Right kidney (tissue), 1 donor: Measurements from ENCODE around the gene SLC35F6.
"Not testable (repeated sequence)": the region's sequence is repeated elsewhere in the genome, so short reads cannot be mapped to it uniquely, and the experiment has no call there.

Experiments used
- DNase-seq: peaks from one replicate; pipeline ENCODE4 v3.0.0-alpha.2; 2016

The SLC35F6 gene

DNA sequence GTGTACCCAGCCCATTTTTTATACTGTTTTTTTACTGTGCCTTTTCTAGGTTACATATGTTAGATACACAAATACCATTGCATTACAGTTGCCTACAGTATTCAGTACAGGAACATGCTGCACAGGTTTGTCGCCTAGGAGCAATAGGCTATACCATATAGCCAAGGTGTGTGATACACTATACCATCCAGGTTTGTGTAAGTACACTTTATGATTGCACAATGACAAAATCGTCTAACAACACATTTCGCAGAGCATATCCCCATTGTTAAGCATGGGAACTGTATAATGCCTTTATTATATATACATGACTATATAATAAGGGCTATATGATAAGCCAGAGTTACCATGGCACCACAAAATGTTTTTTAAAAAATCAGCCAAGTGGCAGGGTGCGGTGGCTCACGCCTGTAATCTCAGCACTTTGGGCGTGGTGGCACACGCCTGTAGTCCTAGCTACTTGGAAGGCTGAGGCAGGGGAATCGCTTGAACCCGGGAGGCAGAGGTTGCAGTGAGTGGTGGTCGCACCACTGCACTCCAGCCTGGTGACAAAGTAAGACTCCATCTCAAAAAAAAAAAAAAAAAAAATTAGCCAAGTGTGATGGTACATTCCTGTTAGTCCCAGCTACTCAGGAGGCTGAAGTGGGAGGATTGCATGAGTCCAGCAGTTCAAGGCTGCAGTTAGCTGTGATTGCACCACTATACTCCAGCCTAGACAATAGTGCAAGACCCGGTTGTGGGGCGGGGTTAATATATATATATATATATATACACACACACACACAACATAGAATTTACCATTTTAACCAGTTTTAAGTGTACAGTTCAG lies 19.0 kb downstream of the SLC35F6 start:
- no peak for DNase-seq

DNA sequence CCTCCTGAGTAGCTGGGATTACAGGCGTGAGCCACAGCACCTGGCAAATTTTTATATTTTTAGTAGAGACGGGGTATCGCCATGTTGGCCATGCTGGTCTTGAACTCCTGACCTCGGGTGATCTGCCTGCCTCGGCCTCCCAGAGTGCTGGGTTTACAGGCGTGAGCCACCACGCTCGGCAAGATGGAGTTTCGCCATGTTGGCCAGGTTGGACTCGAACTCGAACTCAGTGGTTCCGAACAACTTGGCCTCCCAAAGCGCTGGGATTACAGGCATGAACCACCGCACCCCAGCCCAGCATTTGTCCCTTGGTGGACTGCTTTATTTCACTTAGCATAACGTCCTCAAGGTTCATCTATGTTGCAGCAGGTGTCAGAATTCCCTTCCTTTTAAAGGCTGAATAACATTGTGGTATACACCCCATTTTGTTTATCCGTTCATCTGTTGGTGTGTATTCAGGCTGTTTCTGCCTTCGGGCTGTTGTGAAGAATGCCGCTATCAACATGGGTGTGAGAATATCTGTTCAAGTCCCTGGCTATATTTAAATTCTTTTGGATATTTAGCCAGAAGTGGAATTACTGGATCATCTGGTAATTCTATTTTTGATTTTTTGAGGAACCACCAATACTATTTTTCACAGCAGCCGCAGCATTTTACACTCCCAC lies 20.6 kb downstream of the SLC35F6 start:
- DNase-seq = no peak

DNA sequence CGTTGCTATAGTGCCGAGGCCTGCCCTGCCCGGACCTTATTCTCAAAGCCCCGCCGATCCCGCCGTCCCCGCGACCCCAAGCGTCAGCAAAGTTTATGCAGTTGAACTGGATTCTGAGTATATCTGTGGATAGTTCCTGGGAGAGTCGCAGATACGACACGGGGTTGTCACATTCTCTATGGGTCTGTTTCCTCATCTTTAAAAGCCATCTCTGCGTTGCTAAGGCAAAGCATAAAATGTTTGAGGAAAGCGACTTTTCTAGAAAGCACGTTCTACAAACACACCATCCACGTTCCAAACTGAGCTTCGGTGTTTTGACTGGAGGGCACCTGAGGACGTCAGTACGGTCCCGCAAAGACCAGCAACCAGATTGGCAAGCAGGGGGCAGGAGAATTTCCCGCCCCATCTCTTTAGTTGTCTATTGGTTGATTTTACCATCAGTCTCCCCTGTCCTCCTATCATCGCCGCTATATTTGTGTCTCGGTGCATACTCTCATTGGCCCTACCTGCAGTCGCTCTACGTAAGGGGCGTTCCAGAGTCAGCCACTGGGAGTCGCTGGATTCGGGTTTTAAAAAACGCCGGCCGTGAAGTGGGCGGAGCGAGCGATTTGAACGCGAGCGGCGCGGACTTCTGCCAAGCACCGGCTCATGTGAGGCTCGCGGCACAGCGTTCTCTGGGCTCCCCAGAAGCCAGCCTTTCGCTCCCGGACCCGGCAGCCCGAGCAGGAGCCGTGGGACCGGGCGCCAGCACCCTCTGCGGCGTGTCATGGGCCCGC lies 21.5 kb downstream of the SLC35F6 start, which contains the start of gene CENPA:
CENPA (plus strand) TSS at position 626 of the 776 bp plus-strand sequence; CDS start at position 767, 141 bp downstream.
- DNase-seq = peak; percentile 84

DNA sequence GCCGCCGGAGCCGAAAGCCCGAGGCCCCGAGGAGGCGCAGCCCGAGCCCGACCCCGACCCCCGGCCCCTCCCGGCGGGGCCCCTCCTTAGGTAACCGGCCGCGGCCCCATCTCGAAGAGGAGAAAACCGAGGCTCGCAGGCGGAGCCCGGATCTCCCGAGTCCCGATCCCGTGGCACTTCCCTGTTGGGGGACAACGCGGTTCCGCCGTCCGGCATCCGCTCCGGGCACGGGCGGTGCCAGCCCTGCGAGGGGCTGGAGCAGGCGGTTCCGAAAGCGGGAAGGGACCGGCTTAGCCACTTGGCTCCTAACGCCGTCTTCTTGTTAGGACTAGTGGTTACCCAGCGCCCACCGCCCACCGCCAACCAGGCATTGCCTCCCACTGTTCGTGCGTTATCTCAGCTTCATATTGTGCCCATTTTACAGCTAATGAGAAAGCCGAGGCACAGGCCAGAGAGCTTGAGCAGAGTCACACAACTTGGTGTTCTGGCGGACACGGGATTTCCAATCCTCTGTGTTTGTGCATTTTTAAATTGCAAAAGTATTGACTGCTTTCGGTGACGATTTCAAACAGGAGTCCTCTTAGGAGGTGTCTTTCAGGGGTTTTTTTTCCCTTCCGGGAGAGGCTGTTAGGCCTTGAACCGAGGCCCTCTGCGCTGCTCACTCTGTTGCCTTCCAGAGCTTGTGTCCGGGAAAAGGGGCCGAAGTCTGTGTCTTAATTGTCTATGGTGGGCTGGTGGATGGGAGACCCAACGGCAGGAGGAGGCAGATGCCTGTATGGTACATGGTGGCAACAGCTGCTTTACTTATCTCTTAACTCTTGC lies 22.3 kb downstream of the SLC35F6 start:
- no peak for DNase-seq

DNA sequence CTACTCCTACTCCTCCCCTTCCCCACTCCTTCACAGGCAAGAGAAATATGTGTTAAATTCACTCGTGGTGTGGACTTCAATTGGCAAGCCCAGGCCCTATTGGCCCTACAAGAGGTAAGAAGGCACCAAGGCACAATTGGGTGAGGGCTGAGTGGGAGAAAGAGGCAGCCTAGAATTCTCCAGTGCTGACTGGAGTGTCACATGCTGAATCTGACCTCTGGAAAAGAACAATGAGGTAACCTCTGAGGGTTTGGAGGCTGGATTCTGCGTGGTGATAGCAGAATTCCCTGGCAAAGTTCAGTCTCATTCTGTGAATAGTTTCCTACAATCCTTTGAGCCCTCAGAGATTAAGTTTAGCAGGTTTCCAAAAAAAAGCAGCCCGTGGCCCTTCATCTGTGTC lies 28.6 kb downstream of the SLC35F6 start:
- no peak for DNase-seq

DNA sequence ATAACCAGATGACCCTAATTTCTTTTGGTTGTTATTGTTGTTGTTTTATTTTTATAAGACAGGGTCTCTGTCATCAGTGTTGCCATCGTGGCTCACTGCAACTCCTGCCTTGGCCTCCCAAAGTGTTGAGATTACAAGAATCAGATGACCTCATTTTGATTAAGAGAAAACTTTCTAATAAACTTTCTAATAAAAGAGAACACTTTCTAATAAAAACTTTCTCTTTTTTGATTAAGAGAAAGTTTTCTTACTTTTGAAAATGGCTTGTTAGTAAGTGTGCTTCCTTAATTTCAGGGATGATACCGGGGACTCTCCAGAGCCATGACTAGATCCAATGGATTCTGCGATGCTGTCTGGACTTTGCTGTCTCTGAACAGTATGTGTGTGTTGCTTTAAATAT lies 29.4 kb downstream of the SLC35F6 start:
- DNase-seq = no peak

DNA sequence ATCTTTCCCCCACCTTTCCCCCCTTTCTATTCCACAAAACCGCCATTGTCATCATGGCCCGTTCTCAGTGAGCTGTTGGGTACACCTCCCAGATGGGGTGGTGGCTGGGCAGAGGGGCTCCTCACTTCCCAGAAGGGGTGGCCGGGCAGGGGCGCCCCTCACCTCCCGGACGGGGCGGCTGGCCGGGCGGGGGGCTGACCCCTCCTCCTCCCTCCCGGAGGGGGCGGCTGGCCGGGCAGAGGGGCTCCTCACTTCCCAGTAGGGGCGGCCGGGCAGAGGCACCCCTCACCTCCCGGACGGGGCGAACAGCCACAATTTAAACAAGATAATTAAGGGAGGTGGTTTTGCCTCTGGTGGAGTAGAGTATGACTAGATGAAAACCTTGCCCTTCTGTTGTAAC lies 31.1 kb downstream of the SLC35F6 start:
- not testable (repeated sequence) for DNase-seq

DNA sequence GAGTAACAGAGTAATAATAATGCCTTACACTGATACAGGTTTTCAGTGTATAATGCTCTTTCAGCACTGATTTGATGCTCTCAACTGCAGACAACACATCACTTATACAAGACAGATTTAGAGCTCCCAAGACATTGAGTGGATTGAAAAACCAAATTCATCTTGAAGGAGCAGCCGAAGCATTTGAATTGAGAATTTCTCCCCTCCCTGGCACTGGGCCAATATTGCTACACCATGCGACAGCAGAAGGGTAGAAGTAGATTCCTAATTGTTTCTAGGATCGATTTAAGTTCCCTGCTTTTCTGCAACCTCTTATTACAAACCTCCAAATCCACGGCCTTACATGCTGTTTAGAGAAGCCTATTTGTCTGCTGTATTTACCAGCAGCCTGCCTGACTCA lies 37.2 kb downstream of the SLC35F6 start:
- DNase-seq = no peak

DNA sequence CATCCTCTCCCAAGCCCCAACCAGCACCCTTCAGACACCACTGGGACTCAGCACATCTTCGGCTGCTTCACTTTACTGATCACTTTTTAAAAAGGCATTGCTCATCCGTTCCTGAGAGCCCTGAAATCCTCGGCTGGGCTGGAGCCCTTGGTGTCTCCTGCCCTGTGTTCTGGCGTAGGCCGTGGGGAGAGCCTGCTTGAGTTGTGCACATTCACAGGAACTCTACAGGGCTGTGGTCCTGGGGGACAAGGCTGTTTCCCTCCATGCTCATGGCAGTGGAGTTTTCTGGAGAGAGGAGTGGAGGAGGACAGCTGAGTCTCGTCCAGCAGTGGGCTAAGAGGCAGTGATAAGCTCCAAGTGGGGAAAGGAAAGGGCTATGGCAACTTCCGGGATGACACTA lies 37.7 kb downstream of the SLC35F6 start:
- no peak for DNase-seq

DNA sequence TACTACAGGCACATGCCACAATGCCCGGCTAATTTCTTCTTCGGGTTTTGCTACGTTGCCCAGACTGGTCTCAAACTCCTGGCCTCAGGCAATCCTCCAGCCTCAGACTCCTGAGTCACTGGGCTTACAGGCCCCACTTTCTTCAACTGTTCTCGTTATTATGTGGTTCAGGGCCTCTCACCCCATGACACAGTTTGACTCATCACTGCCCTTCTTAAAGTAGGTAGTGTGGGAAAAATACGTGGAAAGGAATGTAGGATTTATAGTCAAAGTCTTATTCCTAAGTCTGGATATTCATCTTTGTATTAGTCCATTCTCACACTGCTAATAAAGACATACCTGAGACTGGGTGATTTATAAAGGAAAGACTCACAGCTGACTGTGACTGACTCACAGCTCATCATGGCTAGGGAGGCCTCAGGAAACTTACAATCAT lies 41.2 kb downstream of the SLC35F6 start:
- no peak for DNase-seq

DNA sequence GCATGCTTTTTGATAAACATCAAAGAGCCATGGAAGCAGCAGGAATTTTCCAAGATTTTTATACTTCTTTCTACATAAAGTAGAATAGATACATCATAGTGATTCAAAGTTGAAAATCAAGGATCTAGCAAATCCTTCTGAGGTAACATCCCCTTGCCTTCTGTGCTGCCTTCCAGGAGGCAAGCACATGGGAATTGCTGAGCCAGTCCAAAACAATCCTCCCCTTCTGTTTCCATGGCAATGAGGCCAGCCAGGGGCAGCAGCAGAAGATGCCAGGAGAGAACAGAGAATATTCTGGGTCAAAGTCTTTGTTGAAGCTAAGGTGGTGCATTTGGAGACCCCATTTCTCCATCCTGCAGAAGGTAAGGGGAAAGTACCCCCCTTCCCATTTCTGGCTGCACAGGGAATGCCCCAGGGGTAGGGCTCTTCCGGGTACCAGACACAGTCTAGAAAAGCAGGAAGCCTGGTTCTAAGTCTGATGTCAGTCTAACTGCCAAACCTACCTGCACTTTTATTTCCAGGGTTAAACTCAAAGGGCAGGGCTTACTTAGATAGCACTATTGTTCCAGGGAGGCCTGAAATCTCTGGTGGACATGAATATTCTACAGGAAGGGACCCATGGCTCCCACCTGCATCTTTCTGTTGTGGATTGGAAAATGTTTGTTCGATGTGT lies 43.8 kb downstream of the SLC35F6 start:
- DNase-seq = peak; percentile 17

DNA sequence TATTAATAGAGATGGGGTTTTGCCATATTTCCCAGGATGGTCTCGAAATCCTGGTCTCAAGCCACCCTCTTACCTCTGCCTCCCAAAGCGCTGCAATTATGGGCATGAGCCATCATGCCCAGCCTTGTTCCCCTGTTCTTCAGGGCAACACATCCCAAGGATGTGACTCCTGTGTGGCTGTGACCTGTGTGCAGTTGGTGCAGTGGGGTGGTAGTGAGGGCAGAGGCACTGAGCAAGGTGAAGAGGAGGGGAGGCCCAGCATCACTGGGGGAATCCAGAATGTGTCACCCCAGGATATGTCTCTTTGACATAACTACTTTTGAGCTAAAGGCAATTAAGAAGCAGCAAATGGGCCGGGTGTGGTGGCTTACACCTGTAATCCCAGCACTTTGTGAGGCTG lies 45.1 kb downstream of the SLC35F6 start:
- no peak for DNase-seq

DNA sequence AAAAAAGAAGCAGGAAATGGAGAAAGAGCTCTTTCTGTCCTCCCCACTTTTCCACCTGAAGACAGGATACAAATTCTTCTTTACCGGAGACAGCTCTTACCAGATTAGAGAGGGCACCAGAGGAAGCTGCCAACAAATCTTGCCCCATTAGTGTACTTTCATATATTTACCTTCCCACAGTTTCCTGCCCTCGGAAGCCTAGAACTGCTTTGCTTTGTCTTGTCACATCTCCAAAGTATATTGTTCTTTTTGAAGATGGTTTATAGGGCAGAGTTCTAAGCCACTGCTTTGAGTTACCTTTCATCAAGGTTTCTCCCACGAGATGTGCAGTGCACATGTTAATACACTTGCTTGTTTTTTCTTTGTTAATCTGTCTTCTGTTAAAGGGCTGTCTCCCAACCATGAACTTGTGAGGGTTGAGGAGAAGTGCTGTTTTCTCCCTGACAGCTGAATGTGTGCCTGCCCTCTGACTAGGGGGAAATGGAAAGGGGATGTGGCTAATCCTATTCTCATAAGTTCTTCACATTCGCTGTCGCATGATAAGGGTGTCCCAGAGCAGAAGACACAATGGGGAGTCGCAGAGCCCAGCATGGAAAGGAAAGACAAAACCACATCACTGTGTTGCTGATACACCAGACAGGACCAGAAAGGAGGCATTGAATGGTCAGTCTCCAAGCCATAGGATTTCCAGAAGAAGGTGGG lies 45.9 kb downstream of the SLC35F6 start:
- no peak for DNase-seq

DNA sequence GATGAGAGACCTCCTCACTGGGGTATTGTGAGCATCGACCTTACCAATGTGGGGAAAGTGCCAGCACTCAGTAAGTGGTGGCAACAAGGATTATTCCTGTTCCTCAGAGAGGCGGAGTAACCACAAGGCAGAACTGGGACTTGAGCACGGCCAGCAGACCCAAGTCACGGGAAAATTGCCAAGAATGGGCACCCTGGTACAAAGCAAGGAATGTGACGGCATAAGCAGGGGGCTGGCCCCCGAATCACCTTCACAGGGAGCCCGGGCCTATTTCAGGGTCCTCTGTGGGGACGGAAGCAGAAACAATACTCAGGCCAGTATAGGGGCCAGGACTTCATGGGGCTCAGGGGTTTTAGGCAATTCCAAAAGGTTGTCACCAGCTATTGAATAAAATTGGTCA lies 47.2 kb downstream of the SLC35F6 start:
- no peak for DNase-seq

DNA sequence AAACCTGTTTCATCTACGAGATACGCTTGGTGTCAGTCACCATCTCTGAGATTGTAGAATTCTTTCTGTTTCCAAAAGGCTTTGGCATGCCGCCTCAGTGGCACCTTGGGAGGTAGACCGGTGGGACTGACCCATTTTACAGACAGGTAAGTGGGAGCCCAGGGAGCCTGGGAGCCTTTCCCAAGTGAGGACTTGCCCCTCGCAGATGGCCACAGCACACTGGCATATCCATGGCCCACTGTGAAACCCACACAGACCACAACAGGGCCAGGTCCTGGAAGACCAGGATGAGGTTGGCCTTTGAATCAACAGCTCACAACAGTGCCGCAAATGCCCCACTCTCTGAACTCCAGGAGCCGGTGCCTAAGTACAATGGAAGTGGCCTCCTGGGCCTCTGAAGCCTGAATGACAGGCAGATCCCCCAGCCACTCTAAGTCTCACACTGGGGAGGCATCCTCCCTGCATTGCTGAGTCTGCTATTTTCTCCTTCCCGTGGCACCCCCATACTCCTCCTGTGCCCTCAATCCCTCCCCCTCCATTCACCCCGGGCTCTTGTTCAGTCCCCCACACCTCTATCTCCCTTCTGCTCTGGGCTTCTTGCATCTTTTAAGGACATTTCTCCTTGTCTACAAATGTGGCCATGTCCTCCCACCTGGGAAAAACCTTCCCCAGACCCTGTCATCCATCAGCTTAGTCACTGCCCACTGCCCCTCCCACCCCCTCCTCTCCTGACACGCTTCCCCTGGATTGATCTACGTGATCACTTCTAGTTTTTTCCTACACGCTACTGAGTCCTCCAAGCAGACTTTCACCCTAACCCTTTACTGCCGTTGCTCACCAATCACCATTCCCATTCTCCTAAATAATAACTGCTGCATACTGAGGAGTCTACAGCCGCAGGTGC lies 48.0 kb downstream of the SLC35F6 start:
- no peak for DNase-seq

DNA sequence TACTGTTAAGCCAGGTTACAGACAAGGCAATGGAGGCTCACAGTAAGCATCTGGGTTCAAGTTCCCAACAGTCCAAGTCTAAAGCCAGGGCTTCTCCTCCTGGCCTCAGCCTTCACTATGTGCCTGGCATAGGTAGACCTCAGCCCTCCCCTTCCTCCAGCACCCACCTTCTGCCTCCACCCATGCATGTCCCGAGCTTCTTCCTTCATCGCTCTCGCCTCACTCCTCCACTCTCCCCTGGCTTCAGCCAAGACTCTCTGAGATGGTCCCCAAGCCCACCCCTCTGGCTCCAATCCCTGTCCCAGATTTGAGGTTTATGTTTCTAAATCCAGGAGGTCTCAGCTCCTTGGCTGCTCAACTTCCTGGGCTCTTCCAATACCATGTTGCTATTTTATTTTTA lies 48.6 kb downstream of the SLC35F6 start:
- no peak for DNase-seq

DNA sequence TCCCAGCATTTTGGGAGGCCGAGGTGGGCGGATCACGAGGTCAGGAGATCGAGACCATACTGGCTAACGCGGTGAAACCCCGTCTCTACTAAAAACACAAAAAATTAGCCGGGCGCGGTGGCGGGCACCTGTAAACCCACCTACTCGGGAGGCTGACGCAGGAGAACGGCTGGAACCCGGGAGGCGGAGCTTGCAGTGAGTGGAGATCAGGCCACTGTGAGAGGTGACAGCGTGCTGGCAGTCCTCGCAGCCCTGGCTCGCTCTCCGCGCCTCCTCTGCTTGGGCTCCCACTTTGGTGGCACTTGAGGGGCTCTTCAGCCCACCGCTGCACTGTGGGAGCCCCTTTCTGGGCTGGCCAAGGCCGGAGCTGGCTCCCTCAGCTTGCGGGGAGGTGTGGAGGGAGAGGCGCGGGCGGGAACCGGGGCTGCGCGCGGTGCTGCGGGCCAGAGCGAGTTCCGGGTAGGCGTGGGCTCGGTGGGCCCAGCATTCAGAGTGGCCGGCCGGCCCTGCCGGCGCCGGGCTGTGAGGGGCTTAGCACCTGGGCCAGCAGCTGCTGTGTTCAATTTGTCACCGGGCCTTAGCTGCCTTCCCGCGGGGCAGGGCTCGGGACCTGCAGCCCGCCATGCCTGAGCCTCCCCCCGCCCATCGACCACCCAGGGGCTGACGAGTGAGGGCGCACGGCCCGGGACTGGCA lies 50.1 kb downstream of the SLC35F6 start:
- DNase-seq = not testable (repeated sequence)

DNA sequence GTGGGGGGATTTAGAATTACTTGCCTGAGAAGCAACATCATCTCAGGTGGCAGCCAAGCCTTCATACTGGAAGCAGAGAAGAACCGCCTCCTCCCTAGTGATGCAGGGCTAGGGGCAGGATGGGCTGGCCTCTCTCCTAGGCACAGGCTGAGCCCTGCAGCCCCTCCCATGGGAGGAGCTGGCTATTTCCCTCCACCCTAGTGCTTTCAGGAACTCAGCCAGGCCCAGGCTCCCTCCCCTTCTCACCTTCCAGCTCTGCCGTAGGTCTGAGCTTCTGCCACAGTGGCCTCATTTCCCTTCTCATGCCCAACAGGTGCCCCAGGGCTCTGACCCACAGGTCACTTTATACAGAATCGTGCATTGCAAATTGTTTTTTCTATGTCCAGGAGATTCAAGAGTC lies 52.8 kb downstream of the SLC35F6 start:
- no peak for DNase-seq

DNA sequence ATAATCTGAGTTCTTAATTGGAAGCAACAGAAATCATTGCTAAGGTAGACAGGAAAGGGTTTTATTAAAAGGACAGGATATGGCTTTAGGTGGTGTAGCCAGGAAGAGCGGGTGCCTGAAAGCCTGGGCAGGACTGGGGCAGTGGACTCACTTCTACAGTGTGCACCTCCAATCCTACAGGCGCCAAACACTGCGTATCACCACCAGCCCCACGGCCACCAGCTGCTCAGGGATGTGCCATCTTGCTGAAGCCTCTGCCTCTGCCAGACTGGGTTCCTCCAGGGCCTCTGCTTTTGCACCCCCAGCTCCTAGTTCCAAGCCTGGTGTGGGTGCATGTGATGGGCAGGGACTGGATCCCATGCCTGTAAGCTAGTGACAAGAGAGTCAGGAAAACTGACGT lies 54.2 kb downstream of the SLC35F6 start:
- no peak for DNase-seq
